MM.1S (cell line): Measurements from ENCODE around the gene PLEKHH1.

Experiments used
- DNase-seq: peaks from one replicate; pipeline ENCODE4 v3.0.0-alpha.2; 2015
- H2AFZ ChIP-seq: fragments of 300-600 bp; sonication (generic); 2 replicates; pipeline ENCODE4 v1.6.0; 2016; ENCODE audit warnings: antibody characterized with exemption, low read length
- H3F3A ChIP-seq: fragments of 300-600 bp; sonication (generic); 2 replicates; pipeline ENCODE4 v1.6.1; 2016; ENCODE audit warnings: mild to moderate bottlenecking, antibody characterized with exemption, low read length, moderate library complexity, mixed read lengths; ENCODE audit not compliant: insufficient read depth
- H3K27ac ChIP-seq: fragments of 300-600 bp; sonication (generic); 2 replicates; pipeline ENCODE4 v1.5.1; 2016; ENCODE audit warnings: mild to moderate bottlenecking, low read length
- H3K27me3 ChIP-seq: fragments of 300-600 bp; sonication (generic); replicated peaks from 2 replicates; pipeline ENCODE4 v1.6.0; 2016; ENCODE audit warnings: low read length; ENCODE audit not compliant: insufficient read depth
- H3K36me3 ChIP-seq: fragments of 300-600 bp; sonication (generic); replicated peaks from 2 replicates; pipeline ENCODE4 v1.6.1; 2016; ENCODE audit warnings: mild to moderate bottlenecking, low read length, mixed read lengths; ENCODE audit not compliant: insufficient read depth
- H3K4me1 ChIP-seq: fragments of 300-600 bp; sonication (generic); 2 replicates; pipeline ENCODE4 v1.6.1; 2016; ENCODE audit warnings: low read length, mixed read lengths
- H3K4me2 ChIP-seq: fragments of 300-600 bp; sonication (generic); 2 replicates; pipeline ENCODE4 v1.6.0; 2016; ENCODE audit warnings: low read depth, low read length
- H3K4me3 ChIP-seq: fragments of 300-600 bp; sonication (generic); 2 replicates; pipeline ENCODE4 v1.5.1; 2016; ENCODE audit warnings: low read length, mixed read lengths
- H3K79me2 ChIP-seq: fragments of 300-600 bp; sonication (generic); 2 replicates; pipeline ENCODE4 v1.6.1; 2016; ENCODE audit warnings: mixed run types, low read length, mixed read lengths
- H3K9ac ChIP-seq: fragments of 300-600 bp; sonication (generic); 2 replicates; pipeline ENCODE4 v1.6.1; 2016; ENCODE audit warnings: low read length, mixed read lengths
- H3K9me2 ChIP-seq: fragments of 300-600 bp; sonication (generic); replicated peaks from 2 replicates; pipeline ENCODE4 v1.6.1; 2016; ENCODE audit warnings: mild to moderate bottlenecking, low read length, mixed read lengths; ENCODE audit not compliant: insufficient read depth
- H3K9me3 ChIP-seq: fragments of 300-600 bp; sonication (generic); replicated peaks from 2 replicates; pipeline ENCODE4 v1.6.1; 2016; ENCODE audit warnings: mild to moderate bottlenecking, low read length, mixed read lengths; ENCODE audit not compliant: insufficient read depth
- H4K20me1 ChIP-seq: fragments of 300-600 bp; sonication (generic); 2 replicates; pipeline ENCODE4 v1.6.1; 2016; ENCODE audit warnings: mild to moderate bottlenecking, low read length, moderate library complexity, mixed read lengths; ENCODE audit not compliant: insufficient read depth
- CTCF ChIP-seq: fragments of 300-600 bp; sonication (generic); IDR thresholded peaks from 2 replicates; pipeline ENCODE4 v1.5.1; 2016; ENCODE audit warnings: antibody characterized with exemption, low read length, mixed read lengths
- EZH2 ChIP-seq: fragments of 300-600 bp; sonication (generic); optimal IDR thresholded peaks from 2 replicates; pipeline ENCODE3; 2017; ENCODE audit warnings: low read depth, mild to moderate bottlenecking, antibody characterized with exemption, low read length, mixed read lengths
- EZH2phosphoT487 ChIP-seq: fragments of 300-600 bp; sonication (generic); IDR thresholded peaks from 2 replicates; pipeline ENCODE4 v1.6.1; 2018; ENCODE audit warnings: antibody characterized with exemption, low read length

The PLEKHH1 gene

DNA sequence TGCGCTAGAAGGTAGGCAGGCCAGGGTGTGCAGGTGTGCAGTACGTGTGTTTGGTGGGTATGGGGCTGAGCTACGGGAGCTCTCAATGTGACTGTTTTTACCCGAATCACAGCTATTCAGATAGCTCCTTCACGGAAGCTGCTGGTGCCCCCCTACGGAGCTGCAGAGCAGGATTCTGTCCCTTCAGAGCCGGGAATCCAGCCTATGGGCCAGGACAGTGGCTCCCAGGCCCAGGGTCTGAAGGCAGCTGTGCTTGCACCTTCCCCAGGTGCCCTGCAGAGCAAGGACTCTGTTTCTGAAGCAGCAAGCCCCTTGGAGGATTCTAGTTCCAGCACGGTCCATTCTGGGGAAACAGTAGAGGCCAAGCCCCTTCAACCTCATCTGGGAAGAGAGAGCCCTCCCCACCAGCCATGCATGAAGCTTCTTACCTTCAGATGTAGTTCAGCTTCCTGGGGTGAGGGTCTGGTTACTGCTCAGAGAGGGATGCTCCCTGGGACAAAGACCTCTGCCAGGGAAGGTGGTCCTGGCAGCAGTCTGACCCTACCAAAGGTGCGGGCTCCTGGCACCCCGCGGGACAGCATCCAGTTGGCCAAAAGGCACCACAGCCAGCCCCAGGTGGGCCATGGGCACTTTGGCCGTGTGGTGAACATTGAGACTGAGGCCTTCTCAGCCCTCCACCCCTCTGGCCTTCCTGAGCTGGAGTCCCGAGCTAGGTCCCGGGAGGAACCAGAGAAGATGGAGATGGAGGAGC, 29.1 kb downstream of the PLEKHH1 start:
- H3K36me3 ChIP-seq = no peaks in the 10 kb centered on the region
- TF ChIP-seq EZH2 (no peak), CTCF (no peak), EZH2phosphoT487 (no peak)
- no peak overlapping the region for H3K4me3 ChIP-seq
- DNase-seq = no peak
- H3K4me1 ChIP-seq = peaks cover 5% of the 10 kb centered on the region
- no peaks in the 10 kb centered on the region for H3K9me3 ChIP-seq
- no peaks in the 10 kb centered on the region for H3K27me3 ChIP-seq
- no peak overlapping the region for H3K4me2 ChIP-seq
- no peak overlapping the region for H3K9ac ChIP-seq
- no peaks in the 10 kb centered on the region for H3F3A ChIP-seq
- no peak overlapping the region for H3K27ac ChIP-seq
- no peaks in the 10 kb centered on the region for H4K20me1 ChIP-seq
- H3K9me2 ChIP-seq = no peaks in the 10 kb centered on the region
- H3K79me2 ChIP-seq = no peaks in the 10 kb centered on the region
- H2AFZ ChIP-seq = no peak overlapping the region

DNA sequence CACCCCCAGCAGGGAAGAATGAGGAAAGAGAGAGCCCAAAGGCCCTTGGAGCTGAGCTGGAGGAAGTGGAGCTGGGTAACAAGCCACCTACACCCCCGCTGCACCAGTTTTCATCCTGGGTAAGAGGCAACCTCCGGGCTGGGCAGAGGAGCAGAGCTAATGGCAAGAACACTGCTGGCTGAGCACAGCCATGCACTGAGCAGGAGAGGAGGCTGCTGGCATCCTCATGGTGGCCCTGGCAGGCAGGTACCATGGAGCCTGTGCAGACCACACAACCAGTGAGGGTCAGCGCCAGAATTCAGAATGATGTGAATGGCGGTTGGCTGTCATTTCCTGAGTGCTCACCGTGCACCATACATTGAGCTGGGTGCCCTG, 29.7 kb downstream of the PLEKHH1 start:
- H3K4me3 ChIP-seq = no peak overlapping the region
- H3K4me2 ChIP-seq = no peak overlapping the region
- no peak for DNase-seq
- no peaks in the 10 kb centered on the region for H3K79me2 ChIP-seq
- H4K20me1 ChIP-seq = no peaks in the 10 kb centered on the region
- H3K27ac ChIP-seq = no peak overlapping the region
- no peaks in the 10 kb centered on the region for H3K36me3 ChIP-seq
- no peaks in the 10 kb centered on the region for H3K9me2 ChIP-seq
- no peaks in the 10 kb centered on the region for H3K4me1 ChIP-seq
- TF ChIP-seq EZH2 (no peak), EZH2phosphoT487 (no peak), CTCF (no peak)
- H2AFZ ChIP-seq = no peak overlapping the region
- no peaks in the 10 kb centered on the region for H3F3A ChIP-seq
- H3K9ac ChIP-seq = no peak overlapping the region
- H3K27me3 ChIP-seq = no peaks in the 10 kb centered on the region
- H3K9me3 ChIP-seq = no peaks in the 10 kb centered on the region

GRCh38 chr14:67564236-67564635, 31.1 kb downstream of the PLEKHH1 start:
- TF ChIP-seq CTCF (no peak), EZH2phosphoT487 (no peak), EZH2 (no peak)
- no peaks in the 10 kb centered on the region for H3K36me3 ChIP-seq
- no peaks in the 10 kb centered on the region for H3K27me3 ChIP-seq
- DNase-seq = no peak
- no peak overlapping the region for H3K4me2 ChIP-seq
- H3K9ac ChIP-seq = no peak overlapping the region
- H3K4me1 ChIP-seq = no peaks in the 10 kb centered on the region
- H3K9me2 ChIP-seq = no peaks in the 10 kb centered on the region
- no peaks in the 10 kb centered on the region for H3F3A ChIP-seq
- no peaks in the 10 kb centered on the region for H3K79me2 ChIP-seq
- no peaks in the 10 kb centered on the region for H4K20me1 ChIP-seq
- H2AFZ ChIP-seq = no peak overlapping the region
- no peaks in the 10 kb centered on the region for H3K9me3 ChIP-seq
- H3K4me3 ChIP-seq = no peak overlapping the region
- no peak overlapping the region for H3K27ac ChIP-seq
